ENCODE data around the gene UMOD. TPM values are rescaled to one million over a fixed set of nuclear protein-coding genes. Genes with fewer than 3 reads are reported as not detected.

The UMOD gene
- total RNA-seq: not detected in 2 replicates

DNA sequence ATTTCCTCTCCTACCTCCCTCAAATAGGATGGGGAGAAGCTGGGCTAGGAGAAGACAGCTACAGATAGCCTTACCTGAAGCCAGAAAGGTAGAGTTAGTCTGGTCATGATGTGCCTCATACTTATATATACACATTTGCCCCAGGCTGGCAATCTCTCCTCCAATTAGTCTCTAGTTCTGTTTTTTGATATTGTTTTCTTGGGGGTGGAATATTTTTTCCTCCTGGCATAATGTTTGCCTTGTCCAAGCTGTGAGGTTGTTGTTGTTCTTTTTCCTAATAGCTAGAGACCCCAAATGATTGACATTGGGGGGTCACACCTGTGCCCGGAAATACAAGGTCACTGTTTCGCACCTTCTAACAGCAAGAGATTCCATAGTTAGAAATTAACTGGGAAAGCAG lies at the start of gene UMOD:
Gene UMOD, minus strand, starts transcription at position 101 of the 400 bp plus-strand sequence. CDS start 1,978 bp downstream, outside the sequence.

DNA sequence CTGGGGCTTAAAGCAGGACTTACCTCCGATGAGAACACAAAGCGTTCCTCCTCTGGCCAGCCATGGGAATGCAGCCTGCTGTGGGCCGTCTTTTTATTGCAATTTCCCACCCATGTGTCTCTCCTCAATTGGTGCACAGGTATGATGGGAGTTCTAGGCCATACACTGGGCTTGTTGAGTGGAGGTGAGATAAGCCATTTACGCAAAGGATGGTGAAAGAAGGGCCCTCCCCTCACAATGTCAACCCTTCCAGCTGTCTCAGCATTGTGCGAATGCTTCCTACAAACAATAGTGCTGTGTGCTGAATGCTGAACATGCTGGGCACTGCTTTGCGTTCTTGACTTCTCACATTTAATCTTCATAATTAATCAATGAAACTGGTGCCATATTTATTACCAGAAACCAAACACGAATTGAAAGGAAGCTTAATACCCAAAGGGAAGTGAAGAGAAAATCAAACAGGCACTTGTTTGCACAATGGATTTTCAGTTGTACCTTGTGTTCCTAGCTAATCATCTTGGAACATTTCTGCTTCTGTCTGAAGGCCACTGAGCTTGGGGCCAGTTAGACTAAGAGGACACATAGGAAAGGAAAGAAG lies 25.0 kb downstream of the UMOD start, which contains the start of gene GP2:
Gene GP2, minus strand, starts transcription at position 70 of the 598 bp plus-strand sequence. CDS start 1,082 bp downstream, outside the sequence.

Other genes with a start within 250 kb of the UMOD start
- not detected in 2 replicates for gene GP2, start 25.2 kb downstream of the UMOD start, total RNA-seq
- not detected in 2 replicates for gene PDILT, start 52.0 kb upstream of the UMOD start, total RNA-seq
- 4.6 TPM in 1 of 2 replicates, not detected in the other for gene ACSM5, start 56.8 kb upstream of the UMOD start, total RNA-seq
- not detected in 2 replicates for gene ACSM2A, start 98.8 kb upstream of the UMOD start, total RNA-seq
- not detected in 2 replicates for gene ACSM2B, start 223.7 kb upstream of the UMOD start, total RNA-seq